PC-9 (cell line): ENCODE measurements around the gene SLC10A2. TPM values are rescaled to one million over a fixed set of nuclear protein-coding genes. Genes with fewer than 3 reads are reported as not detected.
"Not testable (repeated sequence)": the region's sequence is repeated elsewhere in the genome, so short reads cannot be mapped to it uniquely, and the experiment has no call there.

ENCODE experiments used
- Bru-seq: library from RNA; stranded (reverse); fragments of 400-500 nt; gene quantifications from one replicate; lab custom pipeline; 2021; lab: Mats Ljungman, UMichigan
- BruChase-seq, 2 experiments: library from RNA; stranded (reverse); fragments of 400-500 nt; gene quantifications; one replicate each; lab custom pipeline; 2021; lab: Mats Ljungman, UMichigan
- BruUV-seq: library from RNA; stranded (reverse); fragments of 400-500 nt; replicated peaks from 2 replicates; lab custom pipeline; 2021; lab: Mats Ljungman, UMichigan
- CTCF ChIA-PET: fragments of 300-600 bp; sonication (Branson Sonifier 250); formaldehyde crosslinking; loops from one replicate; lab custom pipeline; 2022; ENCODE audit warnings: antibody characterized with exemption; lab: Charles Lee
- POLR2A ChIA-PET: fragments of 300-600 bp; sonication (Branson Sonifier 250); formaldehyde crosslinking; loops from one replicate; lab custom pipeline; 2022; ENCODE audit warnings: antibody characterized with exemption; ENCODE audit not compliant: unreplicated experiment; lab: Charles Lee
- DNase-seq, 2 experiments: peaks; one replicate each; pipeline versions ENCODE4 v3.0.0 to v3.0.0-alpha.2; 2015 to 2022; ENCODE audit warnings: mixed read lengths in 1 of 2
- H2AFZ ChIP-seq: fragments of 200-600 bp; sonication (generic); 2 replicates; pipeline ENCODE4 v1.8.1; 2017; ENCODE audit warnings: antibody characterized with exemption
- H3F3A ChIP-seq: fragments of 200-600 bp; sonication (generic); 2 replicates; pipeline ENCODE4 v1.8.1; 2017; ENCODE audit warnings: antibody characterized with exemption, mild to moderate bottlenecking, low read depth; ENCODE audit not compliant: insufficient read depth
- H3K27ac ChIP-seq: fragments of 200-600 bp; sonication (generic); 2 replicates; pipeline ENCODE4 v1.6.1; 2016; ENCODE audit warnings: mixed run types
- H3K27me3 ChIP-seq: fragments of 200-600 bp; sonication (generic); 2 replicates; pipeline ENCODE4 v1.6.1; 2016; ENCODE audit warnings: low read depth, mixed run types; ENCODE audit not compliant: insufficient read depth
- H3K36me3 ChIP-seq: fragments of 200-600 bp; sonication (generic); 2 replicates; pipeline ENCODE4 v1.6.1; 2016; ENCODE audit warnings: low read depth, mixed run types
- H3K4me1 ChIP-seq: fragments of 200-600 bp; sonication (generic); replicated peaks from 2 replicates; pipeline ENCODE4 v1.6.1; 2016; ENCODE audit warnings: mixed run types; ENCODE audit not compliant: insufficient read depth
- H3K4me2 ChIP-seq: fragments of 200-600 bp; sonication (generic); 2 replicates; pipeline ENCODE4 v1.6.1; 2017; ENCODE audit warnings: mixed run types
- H3K4me3 ChIP-seq: fragments of 200-600 bp; sonication (generic); 2 replicates; pipeline ENCODE4 v1.6.1; 2016; ENCODE audit warnings: mixed run types
- H3K79me2 ChIP-seq: fragments of 200-600 bp; sonication (generic); 2 replicates; pipeline ENCODE4 v1.6.1; 2017; ENCODE audit warnings: low read depth, mixed run types
- H3K9me2 ChIP-seq: fragments of 200-600 bp; sonication (generic); 2 replicates; pipeline ENCODE4 v1.8.1; 2017; ENCODE audit warnings: mild to moderate bottlenecking; ENCODE audit not compliant: insufficient read depth
- H3K9me3 ChIP-seq: fragments of 200-600 bp; sonication (generic); 2 replicates; pipeline ENCODE4 v1.8.1; 2016; ENCODE audit warnings: low read depth; ENCODE audit not compliant: insufficient read depth
- H4K20me1 ChIP-seq: fragments of 200-600 bp; sonication (generic); 2 replicates; pipeline ENCODE4 v1.8.1; 2017; ENCODE audit not compliant: insufficient read depth
- EZH2 ChIP-seq: fragments of 200-600 bp; sonication (generic); IDR thresholded peaks from 2 replicates; pipeline ENCODE4 v1.8.0; 2017; ENCODE audit warnings: antibody characterized with exemption, low read depth
- intact Hi-C: fragments of 100-400 bp; cut with micrococcal nuclease; formaldehyde crosslinking; loops from one replicate; pipeline ENCODE4 v1.10.0; 2022; ENCODE audit not compliant: unreplicated experiment
- long read RNA-seq: library from polyadenylated mRNA; stranded (forward); transcript quantifications from one replicate; pipeline ENCODE4 v2.0.0, GENCODE V29; 2022
- total RNA-seq: library from RNA; stranded (reverse); gene quantifications from 2 replicates; pipeline ENCODE4 v1.2.3, GENCODE V29; 2021
- TF ChIP-seq, protein P1 (sequence below): fragments of 200-600 bp; sonication (generic); conservative IDR thresholded peaks from 2 replicates; pipeline ENCODE4 v1.6.1; 2017; ENCODE audit warnings: mixed run types, antibody characterized with exemption, mild to moderate bottlenecking, moderate library complexity

Gene SLC10A2, protein sequence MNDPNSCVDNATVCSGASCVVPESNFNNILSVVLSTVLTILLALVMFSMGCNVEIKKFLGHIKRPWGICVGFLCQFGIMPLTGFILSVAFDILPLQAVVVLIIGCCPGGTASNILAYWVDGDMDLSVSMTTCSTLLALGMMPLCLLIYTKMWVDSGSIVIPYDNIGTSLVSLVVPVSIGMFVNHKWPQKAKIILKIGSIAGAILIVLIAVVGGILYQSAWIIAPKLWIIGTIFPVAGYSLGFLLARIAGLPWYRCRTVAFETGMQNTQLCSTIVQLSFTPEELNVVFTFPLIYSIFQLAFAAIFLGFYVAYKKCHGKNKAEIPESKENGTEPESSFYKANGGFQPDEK
- total RNA-seq (not detected in 2 replicates), Bru-seq, nascent RNA (not detected), BruChase-seq, experiment 1, labeled RNA remaining after a 2-hour chase (not detected), BruChase-seq, experiment 2, labeled RNA remaining after a 6-hour chase (not detected)
- long read RNA-seq, result 0 reads

DNA sequence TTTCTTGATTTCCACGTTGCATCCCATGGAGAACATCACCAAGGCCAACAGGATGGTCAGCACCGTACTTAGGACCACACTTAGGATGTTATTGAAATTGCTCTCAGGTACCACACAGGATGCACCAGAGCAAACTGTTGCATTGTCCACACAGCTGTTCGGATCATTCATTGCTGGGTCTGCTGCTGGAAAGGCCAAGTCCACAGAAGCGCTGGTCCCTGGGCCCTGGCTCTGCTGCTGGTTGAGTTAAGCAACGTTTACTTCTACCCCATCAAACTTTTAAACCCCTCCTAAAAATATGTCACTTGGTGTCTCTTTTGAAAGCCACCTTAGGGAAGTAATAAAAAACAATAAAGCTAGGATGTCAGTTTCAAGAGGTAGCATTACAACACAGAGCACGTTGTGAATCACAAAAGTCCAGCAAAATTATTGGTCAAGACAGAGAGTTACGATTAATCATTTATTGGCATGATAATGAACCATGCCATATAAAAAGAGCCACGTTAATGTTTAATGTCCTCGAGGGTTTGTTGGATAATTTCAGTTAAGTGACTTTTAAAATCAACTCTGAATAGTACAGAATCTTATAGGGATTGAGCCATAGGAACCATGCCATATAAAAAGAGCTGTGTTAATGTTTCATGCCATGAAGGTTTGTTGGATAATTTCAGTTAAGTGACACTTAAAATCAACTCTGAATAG is at the start of gene SLC10A2:
Gene SLC10A2, minus strand, starts transcription at position 339 of the 702 bp plus-strand sequence. Its CDS starts 168 bp downstream, at position 171.
- no peak within 1 kb of the TSS for H3K4me2 ChIP-seq
- H3K9me2 ChIP-seq, result no peaks in the 10 kb centered on the region
- BruUV-seq, result no TSS peak
- no peaks in the 10 kb centered on the region for H3F3A ChIP-seq
- no peak within 1 kb of the TSS for H3K4me3 ChIP-seq
- DNase-seq, result no peak
- no peak within 1 kb of the TSS for H3K27ac ChIP-seq
- peaks cover 8% of the 10 kb centered on the region; the same call in 1 of the 2 replicates for H3K4me1 ChIP-seq
- H3K36me3 ChIP-seq, result no peaks in the 10 kb centered on the region
- no peaks in the 10 kb centered on the region for H3K27me3 ChIP-seq
- intact Hi-C loops, result no loop called here
- POLR2A ChIA-PET, result no interaction called here
- 0 out of 2 replicates have a peak within 1 kb of the TSS, but pooled peaks have one; percentile 17 for H2AFZ ChIP-seq
- CTCF ChIA-PET, result no interaction called here
- no peaks in the 10 kb centered on the region for H3K79me2 ChIP-seq
- H4K20me1 ChIP-seq, result no peaks in the 10 kb centered on the region
- TF ChIP-seq EZH2, result no peak
- TF ChIP-seq, protein P1, sequence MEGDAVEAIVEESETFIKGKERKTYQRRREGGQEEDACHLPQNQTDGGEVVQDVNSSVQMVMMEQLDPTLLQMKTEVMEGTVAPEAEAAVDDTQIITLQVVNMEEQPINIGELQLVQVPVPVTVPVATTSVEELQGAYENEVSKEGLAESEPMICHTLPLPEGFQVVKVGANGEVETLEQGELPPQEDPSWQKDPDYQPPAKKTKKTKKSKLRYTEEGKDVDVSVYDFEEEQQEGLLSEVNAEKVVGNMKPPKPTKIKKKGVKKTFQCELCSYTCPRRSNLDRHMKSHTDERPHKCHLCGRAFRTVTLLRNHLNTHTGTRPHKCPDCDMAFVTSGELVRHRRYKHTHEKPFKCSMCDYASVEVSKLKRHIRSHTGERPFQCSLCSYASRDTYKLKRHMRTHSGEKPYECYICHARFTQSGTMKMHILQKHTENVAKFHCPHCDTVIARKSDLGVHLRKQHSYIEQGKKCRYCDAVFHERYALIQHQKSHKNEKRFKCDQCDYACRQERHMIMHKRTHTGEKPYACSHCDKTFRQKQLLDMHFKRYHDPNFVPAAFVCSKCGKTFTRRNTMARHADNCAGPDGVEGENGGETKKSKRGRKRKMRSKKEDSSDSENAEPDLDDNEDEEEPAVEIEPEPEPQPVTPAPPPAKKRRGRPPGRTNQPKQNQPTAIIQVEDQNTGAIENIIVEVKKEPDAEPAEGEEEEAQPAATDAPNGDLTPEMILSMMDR, result no peak
- H3K9me3 ChIP-seq, result no peaks in the 10 kb centered on the region

DNA sequence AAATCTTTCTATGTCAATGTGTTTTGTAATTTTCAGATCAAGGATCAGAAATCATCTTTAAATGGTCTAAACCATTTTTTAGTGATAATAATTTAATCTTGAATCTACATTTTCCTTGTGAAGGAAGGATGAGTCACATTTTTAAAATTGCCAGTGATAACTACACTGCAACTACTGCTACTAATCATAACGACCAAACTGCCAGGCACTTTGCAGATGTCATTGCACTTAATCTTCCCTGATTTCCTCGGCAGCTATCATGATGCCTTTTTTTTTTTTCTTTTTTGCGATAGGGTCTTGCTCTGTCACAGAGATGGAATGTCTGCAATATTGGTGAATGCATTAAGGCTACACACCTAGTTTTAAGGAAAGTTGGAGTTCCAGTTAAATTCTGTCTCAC is 41.4 kb upstream of the SLC10A2 start:
- ChIA-PET POLR2A (no interaction called here), CTCF (no interaction called here)
- Histone ChIP-seq H4K20me1 (no peaks in the 10 kb centered on the region), H3K4me2 (no peak overlapping the region), H3K27me3 (no peaks in the 10 kb centered on the region), H3K4me1 (no peaks in the 10 kb centered on the region), H3K79me2 (no peaks in the 10 kb centered on the region), H3K9me3 (no peaks in the 10 kb centered on the region), H3K27ac (no peak overlapping the region), H2AFZ (no peak overlapping the region), H3K9me2 (no peaks in the 10 kb centered on the region), H3K4me3 (no peak overlapping the region), H3K36me3 (no peaks in the 10 kb centered on the region), H3F3A (no peaks in the 10 kb centered on the region)
- no peak for TF ChIP-seq EZH2
- TF ChIP-seq, protein P1, result no peak
- intact Hi-C loops, result no loop called here
- no TSS peak for BruUV-seq
- no peak for DNase-seq

DNA sequence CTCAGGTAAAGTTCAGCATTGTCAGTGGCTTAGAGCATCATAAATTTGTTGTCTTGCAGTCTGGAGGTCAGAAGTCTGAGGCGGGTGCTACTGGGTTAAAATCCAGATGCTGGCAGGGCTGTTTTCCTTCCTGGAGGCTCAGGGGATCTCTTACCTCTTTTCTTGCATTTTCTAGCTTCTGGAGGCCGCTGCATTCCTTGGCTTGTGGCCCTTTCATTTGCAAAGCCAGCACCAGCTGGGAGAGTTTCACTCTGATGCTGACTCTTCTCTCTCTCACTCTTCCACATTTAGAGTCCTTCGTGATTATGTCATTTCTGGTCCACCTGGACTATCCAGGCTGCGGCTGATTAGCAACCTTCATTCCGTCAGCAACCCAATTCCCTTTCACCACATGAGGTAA is 38.1 kb upstream of the SLC10A2 start:
- H3K4me1 ChIP-seq, result no peaks in the 10 kb centered on the region
- no peaks in the 10 kb centered on the region for H3K9me2 ChIP-seq
- no peaks in the 10 kb centered on the region for H3F3A ChIP-seq
- no peaks in the 10 kb centered on the region for H3K36me3 ChIP-seq
- DNase-seq, result no peak
- ChIA-PET POLR2A (no interaction called here), CTCF (no interaction called here)
- no peak overlapping the region for H2AFZ ChIP-seq
- H3K4me2 ChIP-seq, result no peak overlapping the region
- intact Hi-C loops, result no loop called here
- no peaks in the 10 kb centered on the region for H4K20me1 ChIP-seq
- no peak overlapping the region for H3K4me3 ChIP-seq
- H3K27me3 ChIP-seq, result no peaks in the 10 kb centered on the region
- no peaks in the 10 kb centered on the region for H3K79me2 ChIP-seq
- no peaks in the 10 kb centered on the region for H3K9me3 ChIP-seq
- BruUV-seq, result no TSS peak
- no peak overlapping the region for H3K27ac ChIP-seq
- TF ChIP-seq, protein P1, result no peak
- TF ChIP-seq EZH2, result no peak

DNA sequence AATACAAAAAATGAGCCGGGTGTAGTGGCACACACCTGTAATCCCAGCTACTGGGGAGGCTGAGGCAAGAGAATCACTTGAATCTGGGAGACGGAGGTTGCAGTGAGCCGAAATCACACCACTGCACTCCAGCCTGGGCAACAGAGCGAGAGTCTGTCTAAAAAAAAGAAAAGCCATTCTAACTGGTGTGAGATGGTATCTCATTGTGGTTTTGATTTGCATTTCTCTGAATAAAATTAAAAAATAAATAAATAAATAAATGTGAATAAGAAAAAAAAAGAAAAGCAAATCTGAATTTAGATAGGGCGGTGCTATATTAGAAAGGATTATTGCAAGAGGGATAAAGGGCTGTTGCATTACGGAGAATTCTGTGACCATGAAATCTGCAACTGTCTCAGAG is 37.2 kb upstream of the SLC10A2 start:
- H3K9me2 ChIP-seq, H3K9me3 ChIP-seq, H3K27ac ChIP-seq, H3K4me2 ChIP-seq, intact Hi-C loops, H4K20me1 ChIP-seq, CTCF ChIA-PET, POLR2A ChIA-PET, H3K27me3 ChIP-seq, H3F3A ChIP-seq, H3K4me1 ChIP-seq, DNase-seq, BruUV-seq, H3K4me3 ChIP-seq, H3K36me3 ChIP-seq, H3K79me2 ChIP-seq, H2AFZ ChIP-seq: not testable (repeated sequence)
